Gastrocnemius medialis (tissue), 4 donors: ENCODE measurements around the gene KDM5B.

Experiments
- POLR2A ChIP-seq, 2 donors: fragments of 450-650 bp; IDR thresholded peaks; one replicate each; pipeline ENCODE4 v1.6.1; 2017; ENCODE audit warnings: antibody characterized with exemption in 2 of 2, mild to moderate bottlenecking in 2 of 2, moderate library complexity in 2 of 2
- TF ChIP-seq, protein P1 (sequence below), 5 experiments: fragments of 450-650 bp in 3 of 5; fragments of 200-600 bp in 2 of 5; sonication (generic) in 2 of 5; IDR thresholded peaks in 4 of 5; conservative IDR thresholded peaks in 1 of 5; 1 replicate in 4 of 5; 2 replicates in 1 of 5; pipeline ENCODE4 v1.5.1; 2016 to 2019; ENCODE audit warnings: antibody characterized with exemption in 5 of 5, mild to moderate bottlenecking in 3 of 5, moderate library complexity in 3 of 5

DNA sequence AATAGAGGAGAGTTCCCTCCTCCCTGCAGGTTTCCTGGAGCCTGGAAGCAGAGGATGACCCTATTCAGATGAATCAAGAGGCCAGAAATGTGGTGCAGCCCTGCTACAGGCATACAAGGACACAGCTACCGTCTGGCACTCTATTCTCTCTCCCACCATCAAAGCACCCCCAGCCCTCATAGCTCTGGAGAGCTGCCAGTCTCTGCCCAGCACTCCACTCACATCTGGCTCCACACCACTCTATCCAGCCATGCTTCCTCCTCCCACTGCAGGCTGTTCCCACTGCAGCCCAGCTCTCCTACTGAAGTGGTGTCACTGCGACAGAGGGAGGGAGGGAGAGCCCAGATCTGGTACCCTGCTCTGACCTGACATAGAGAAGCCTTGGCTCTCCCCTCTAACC, 116.4 kb downstream of the KDM5B start:
- TF ChIP-seq, protein P1, sequence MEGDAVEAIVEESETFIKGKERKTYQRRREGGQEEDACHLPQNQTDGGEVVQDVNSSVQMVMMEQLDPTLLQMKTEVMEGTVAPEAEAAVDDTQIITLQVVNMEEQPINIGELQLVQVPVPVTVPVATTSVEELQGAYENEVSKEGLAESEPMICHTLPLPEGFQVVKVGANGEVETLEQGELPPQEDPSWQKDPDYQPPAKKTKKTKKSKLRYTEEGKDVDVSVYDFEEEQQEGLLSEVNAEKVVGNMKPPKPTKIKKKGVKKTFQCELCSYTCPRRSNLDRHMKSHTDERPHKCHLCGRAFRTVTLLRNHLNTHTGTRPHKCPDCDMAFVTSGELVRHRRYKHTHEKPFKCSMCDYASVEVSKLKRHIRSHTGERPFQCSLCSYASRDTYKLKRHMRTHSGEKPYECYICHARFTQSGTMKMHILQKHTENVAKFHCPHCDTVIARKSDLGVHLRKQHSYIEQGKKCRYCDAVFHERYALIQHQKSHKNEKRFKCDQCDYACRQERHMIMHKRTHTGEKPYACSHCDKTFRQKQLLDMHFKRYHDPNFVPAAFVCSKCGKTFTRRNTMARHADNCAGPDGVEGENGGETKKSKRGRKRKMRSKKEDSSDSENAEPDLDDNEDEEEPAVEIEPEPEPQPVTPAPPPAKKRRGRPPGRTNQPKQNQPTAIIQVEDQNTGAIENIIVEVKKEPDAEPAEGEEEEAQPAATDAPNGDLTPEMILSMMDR (IDR thresholded peaks at IDR 0.05 in 4 of 5, conservative IDR thresholded peaks at IDR 0.05 in 1 of 5) = no peak
- no peak for TF ChIP-seq POLR2A (IDR thresholded peaks at IDR 0.05)
